ENCODE data around the gene NUMBL.
"Not testable (repeated sequence)": the region's sequence is repeated elsewhere in the genome, so short reads cannot be mapped to it uniquely, and the experiment has no call there.

Gene NUMBL

GRCh38 chr19:40632311-40633036 is 58.0 kb downstream of the NUMBL start:
- DNase-seq (ENCODE audit: low spot score) = no peak

GRCh38 chr19:40630571-40631160 is 59.8 kb downstream of the NUMBL start:
- DNase-seq (ENCODE audit: low spot score) = no peak

- DNase-seq (ENCODE audit: low spot score) = no peak
Measured at GRCh38 chr19:40629346-40629745, 61.1 kb downstream of the NUMBL start.

- DNase-seq (ENCODE audit: low spot score) = no peak
Measured at GRCh38 chr19:40627486-40628279, 62.8 kb downstream of the NUMBL start.

GRCh38 chr19:40626918-40627317 is 63.5 kb downstream of the NUMBL start:
- DNase-seq (ENCODE audit: low spot score) = no peak

- DNase-seq (ENCODE audit: low spot score) = no peak
Measured at GRCh38 chr19:40625406-40626120, 64.9 kb downstream of the NUMBL start.

- not testable (repeated sequence) for DNase-seq (ENCODE audit: low spot score)
Measured at GRCh38 chr19:40624369-40625153, 65.9 kb downstream of the NUMBL start.

- DNase-seq (ENCODE audit: low spot score) = peak; percentile 37
Measured at GRCh38 chr19:40623403-40624251, 66.8 kb downstream of the NUMBL start.

- no peak for DNase-seq (ENCODE audit: low spot score)
Measured at GRCh38 chr19:40622773-40623075, 67.7 kb downstream of the NUMBL start.

GRCh38 chr19:40621966-40622772 is 68.3 kb downstream of the NUMBL start:
- no peak for DNase-seq (ENCODE audit: low spot score)

- DNase-seq (ENCODE audit: low spot score) = no peak
Measured at GRCh38 chr19:40621283-40621682, 69.2 kb downstream of the NUMBL start.

GRCh38 chr19:40620161-40620485 is 70.3 kb downstream of the NUMBL start:
- DNase-seq (ENCODE audit: low spot score) = no peak

- no peak for DNase-seq (ENCODE audit: low spot score)
Measured at GRCh38 chr19:40619333-40620160, 70.9 kb downstream of the NUMBL start.

- DNase-seq (ENCODE audit: low spot score) = no peak
Measured at GRCh38 chr19:40617961-40618360, 72.5 kb downstream of the NUMBL start.

GRCh38 chr19:40616941-40617340 is 73.5 kb downstream of the NUMBL start:
- DNase-seq (ENCODE audit: low spot score) = no peak

GRCh38 chr19:40616178-40616577 is 74.3 kb downstream of the NUMBL start:
- DNase-seq (ENCODE audit: low spot score) = no peak
